WI38 (cell line): Measurements from ENCODE around the gene RBMS3.

Experiments used
- H3K4me3 ChIP-seq: 2 replicates; pipeline ENCODE4 v1.5.1; 2011; ENCODE audit warnings: low read depth, mild to moderate bottlenecking, control low read depth, low read length
- TF ChIP-seq, protein P1 (sequence below): IDR thresholded peaks from 2 replicates; pipeline ENCODE4 v1.5.1; 2012; ENCODE audit warnings: low read depth, mild to moderate bottlenecking, control low read depth, low read length

RBMS3 gene

DNA sequence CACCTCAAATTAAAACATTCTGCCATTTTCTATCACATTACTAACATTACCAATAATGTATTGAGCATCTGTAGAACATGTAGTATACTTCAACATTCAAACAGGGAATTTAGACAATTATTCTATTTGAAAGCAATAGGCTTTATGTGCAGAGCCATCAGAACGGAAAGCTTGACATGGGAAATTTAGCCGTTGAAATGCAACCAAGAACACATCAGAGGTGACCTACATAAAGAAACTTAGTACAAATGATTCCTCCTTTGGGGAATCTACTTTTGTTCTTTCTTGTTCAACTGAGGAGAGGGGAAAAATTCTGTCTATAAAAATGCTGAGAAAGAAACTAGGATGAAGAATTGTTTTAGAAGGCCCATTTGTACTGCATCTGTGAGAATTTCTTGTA lies 38.6 kb upstream of the RBMS3 start:
- TF ChIP-seq, protein P1, sequence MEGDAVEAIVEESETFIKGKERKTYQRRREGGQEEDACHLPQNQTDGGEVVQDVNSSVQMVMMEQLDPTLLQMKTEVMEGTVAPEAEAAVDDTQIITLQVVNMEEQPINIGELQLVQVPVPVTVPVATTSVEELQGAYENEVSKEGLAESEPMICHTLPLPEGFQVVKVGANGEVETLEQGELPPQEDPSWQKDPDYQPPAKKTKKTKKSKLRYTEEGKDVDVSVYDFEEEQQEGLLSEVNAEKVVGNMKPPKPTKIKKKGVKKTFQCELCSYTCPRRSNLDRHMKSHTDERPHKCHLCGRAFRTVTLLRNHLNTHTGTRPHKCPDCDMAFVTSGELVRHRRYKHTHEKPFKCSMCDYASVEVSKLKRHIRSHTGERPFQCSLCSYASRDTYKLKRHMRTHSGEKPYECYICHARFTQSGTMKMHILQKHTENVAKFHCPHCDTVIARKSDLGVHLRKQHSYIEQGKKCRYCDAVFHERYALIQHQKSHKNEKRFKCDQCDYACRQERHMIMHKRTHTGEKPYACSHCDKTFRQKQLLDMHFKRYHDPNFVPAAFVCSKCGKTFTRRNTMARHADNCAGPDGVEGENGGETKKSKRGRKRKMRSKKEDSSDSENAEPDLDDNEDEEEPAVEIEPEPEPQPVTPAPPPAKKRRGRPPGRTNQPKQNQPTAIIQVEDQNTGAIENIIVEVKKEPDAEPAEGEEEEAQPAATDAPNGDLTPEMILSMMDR: no peak
- H3K4me3 ChIP-seq: no peak overlapping the region

DNA sequence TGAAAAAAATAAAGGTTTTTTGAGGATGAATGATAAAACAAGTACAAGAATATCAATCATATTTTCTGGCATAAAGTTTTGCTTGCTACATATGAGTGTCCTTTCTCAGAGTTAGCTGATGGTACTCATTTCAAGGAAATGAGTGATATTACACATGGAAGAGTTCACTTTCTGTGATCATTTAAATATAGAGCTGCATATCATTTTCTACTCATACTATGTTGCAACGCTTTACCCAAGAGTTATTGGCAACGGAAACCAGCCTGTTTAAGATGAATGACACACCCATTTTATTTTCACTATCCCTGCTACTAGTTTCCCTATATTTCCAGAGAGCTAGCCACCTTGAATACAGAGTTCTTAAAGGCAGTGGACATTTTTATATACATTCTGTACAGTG lies 35.4 kb upstream of the RBMS3 start:
- H3K4me3 ChIP-seq: no peak overlapping the region
- TF ChIP-seq, protein P1: no peak

DNA sequence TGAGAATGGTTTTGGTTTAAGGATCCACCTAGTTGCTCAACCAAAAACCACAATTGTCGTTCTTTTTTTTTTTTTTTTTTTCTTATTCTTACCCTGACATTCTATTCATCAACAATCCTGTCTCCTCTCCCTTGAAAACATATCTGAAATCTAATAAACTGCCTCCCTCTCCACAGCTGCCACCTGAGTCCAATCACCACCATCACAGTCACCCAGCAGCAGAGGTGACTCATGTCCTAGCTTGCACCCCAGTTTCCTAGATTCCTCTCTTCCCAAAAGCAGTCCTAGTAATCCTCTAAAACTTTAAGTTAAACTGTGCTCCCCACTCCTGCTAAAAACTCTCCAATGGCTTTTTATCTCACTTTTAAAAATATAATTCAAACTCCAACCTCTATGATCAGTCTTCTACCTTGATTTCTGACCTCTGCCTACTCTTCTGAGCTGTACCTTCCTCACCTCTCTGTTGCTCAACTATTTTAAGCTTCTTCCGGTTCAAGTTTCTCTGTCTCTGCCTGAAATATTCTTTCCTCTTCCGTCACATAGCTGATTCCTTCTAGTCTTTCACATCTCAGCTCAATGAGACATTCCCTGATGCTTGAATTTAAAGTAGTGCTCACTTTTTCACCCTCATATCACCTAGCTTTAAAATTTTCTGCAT lies 33.7 kb upstream of the RBMS3 start:
- no peak overlapping the region for H3K4me3 ChIP-seq
- TF ChIP-seq, protein P1: no peak

DNA sequence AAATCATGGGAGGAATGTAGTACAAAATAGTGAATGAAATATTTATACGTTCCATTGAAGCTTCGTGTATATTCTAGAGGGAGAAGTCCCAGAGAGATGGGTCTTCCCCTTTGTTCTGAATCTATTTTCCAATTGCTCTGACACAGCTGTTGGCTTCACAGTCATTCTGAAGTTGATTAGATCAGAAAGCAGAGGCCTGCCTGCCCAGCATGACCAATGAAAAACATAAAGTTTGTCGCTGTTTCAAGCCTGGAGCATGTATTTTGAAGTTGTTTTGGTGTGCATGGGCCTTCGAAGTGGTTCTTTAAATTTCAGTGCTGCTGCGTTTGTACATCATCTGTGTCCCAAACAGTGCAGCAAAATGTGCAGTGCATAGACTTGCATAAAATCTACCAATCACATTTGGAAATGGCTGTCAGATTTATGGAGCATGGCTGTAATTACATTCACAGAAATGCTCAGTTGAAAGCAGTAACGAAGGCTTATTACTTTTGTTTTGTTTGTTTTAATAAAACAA lies 31.0 kb upstream of the RBMS3 start:
- no peak overlapping the region for H3K4me3 ChIP-seq
- TF ChIP-seq, protein P1: no peak

DNA sequence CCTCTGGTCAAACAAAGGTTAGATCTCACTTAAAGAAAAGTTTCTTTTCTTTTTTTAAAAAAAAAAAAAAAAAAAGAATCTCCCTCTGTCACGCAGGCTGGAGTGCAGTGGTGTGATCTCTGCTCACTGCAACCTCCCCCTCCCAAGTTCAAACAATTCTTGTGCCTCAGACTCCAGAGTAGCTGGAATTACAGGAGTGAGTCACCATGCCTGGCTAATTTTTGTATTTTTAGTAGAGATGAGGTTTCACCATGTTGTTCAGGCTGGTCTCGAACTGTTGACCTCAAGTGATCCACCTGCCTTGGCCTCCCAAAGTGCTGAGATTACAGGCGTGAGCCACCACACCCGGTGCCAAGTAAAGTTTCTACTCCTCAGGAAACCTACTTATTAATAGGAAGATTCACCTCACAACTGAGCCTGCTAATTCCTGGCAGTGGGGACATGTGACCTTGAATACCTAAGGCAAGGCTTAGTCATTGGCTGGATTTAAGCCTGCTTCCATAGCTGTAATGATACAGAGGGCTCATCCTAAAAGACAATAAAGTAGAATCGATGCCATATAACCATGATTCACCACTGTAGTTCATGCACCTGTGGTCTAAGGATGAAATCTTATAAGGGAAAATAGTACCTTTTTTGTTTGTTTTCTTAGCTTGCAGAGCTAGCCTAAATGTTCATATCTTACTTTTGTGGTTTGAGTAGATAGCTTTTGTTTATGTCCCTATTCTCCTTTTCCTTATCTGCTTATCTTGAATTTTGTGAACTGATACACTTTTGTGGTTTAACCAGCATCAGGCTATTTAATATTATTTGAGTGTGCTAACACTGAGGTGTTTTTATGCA lies 24.8 kb upstream of the RBMS3 start:
- no peak overlapping the region for H3K4me3 ChIP-seq
- TF ChIP-seq, protein P1: no peak

DNA sequence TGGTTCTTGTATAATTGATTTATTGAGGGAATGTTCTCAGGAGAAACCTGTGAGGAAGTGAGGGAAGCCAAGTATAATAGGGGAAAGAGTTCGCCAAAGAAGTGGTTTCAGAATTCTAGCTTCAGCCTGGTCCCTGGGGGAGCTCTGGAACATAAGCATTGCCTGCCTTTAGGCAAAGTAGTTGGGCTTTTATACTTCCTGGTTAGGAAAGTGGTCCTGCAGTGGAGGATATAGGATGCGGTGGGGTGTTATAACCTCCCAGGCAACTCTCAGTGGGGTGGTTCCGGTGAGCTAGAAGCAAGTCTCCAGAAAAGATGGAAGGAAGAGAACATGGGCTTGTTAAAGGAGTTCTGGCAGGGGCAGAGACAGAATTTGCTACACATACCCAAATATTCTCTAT lies 22.7 kb upstream of the RBMS3 start:
- no peak overlapping the region for H3K4me3 ChIP-seq
- TF ChIP-seq, protein P1: no peak

DNA sequence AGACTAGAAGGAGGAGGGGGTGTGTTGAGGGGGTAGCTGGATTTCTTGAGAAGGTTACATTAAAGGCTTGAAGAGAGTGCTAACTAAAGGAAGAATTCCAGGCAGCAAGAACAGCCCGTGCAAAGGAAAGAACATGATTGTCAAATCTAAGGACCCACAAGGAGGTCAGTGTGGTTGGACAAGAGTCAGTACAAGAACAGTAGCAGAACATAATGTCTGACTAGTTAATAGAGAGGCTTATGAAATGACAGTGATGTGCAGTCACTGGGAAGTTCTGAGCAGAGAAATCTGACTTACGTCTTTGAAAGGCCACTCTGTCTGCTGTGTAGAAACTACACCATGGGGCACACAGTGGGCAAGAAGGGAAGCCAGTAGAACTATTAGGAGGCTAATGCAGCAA lies 19.8 kb upstream of the RBMS3 start:
- TF ChIP-seq, protein P1: no peak
- H3K4me3 ChIP-seq: no peak overlapping the region
